Mammary epithelial cell (primary cell): ENCODE results near the gene SKIL.

Experiments
- EZH2 ChIP-seq: IDR thresholded peaks from 2 replicates; pipeline ENCODE4 v1.6.1; 2012; ENCODE audit warnings: low read length, inconsistent platforms, borderline replicate concordance
- TF ChIP-seq, protein P1 (sequence below), 2 donors: IDR thresholded peaks in 1 of 2; conservative IDR thresholded peaks in 1 of 2; 2 replicates each; pipeline ENCODE4 v1.5.1; 2011 to 2012; ENCODE audit warnings: inconsistent platforms in 2 of 2, low read length in 2 of 2, mild to moderate bottlenecking in 2 of 2, control low read depth in 1 of 2, low read depth in 1 of 2; ENCODE audit not compliant: insufficient read depth in 1 of 2; ENCODE audit errors: extremely low read depth in 1 of 2

DNA sequence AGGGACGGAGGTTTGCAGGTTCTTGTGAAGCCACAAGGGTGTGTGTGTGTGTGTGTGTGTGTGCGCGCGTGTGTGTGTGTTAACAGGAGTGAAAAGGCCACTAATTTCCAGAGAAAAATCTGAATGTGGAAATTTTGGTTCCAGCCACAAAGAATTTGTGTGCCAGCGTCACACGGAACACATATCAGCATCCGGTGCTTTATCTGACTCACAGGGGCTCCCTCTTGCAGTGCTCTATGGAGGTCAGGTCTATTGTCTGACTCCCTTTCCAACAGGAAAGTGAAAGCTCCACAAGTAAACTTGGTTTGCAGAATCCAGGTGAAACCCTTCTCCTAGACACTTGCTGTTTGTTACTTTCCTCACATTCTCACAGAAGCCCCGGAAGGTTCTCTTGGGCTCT is 67.4 kb downstream of the SKIL start:
- no peak for TF ChIP-seq EZH2
- TF ChIP-seq, protein P1, sequence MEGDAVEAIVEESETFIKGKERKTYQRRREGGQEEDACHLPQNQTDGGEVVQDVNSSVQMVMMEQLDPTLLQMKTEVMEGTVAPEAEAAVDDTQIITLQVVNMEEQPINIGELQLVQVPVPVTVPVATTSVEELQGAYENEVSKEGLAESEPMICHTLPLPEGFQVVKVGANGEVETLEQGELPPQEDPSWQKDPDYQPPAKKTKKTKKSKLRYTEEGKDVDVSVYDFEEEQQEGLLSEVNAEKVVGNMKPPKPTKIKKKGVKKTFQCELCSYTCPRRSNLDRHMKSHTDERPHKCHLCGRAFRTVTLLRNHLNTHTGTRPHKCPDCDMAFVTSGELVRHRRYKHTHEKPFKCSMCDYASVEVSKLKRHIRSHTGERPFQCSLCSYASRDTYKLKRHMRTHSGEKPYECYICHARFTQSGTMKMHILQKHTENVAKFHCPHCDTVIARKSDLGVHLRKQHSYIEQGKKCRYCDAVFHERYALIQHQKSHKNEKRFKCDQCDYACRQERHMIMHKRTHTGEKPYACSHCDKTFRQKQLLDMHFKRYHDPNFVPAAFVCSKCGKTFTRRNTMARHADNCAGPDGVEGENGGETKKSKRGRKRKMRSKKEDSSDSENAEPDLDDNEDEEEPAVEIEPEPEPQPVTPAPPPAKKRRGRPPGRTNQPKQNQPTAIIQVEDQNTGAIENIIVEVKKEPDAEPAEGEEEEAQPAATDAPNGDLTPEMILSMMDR (conservative IDR thresholded peaks at IDR 0.05 in 1 of 2, IDR thresholded peaks at IDR 0.05 in 1 of 2; ENCODE audit: extremely low read depth in 1 of 2, insufficient read depth in 1 of 2, low read depth in 1 of 2, low read length in 2 of 2): no peak
